Esophagus (tissue), 2 donors: ENCODE data around the gene CENPC. TPM values are rescaled to one million over a fixed set of nuclear protein-coding genes. Genes with fewer than 3 reads are reported as not detected.
"Not testable (repeated sequence)": the region's sequence is repeated elsewhere in the genome, so short reads cannot be mapped to it uniquely, and the experiment has no call there.

Experiments used
- H3K27ac ChIP-seq, 2 donors: one replicate each; pipeline ENCODE4 v1.5.1; 2013; ENCODE audit warnings: low read depth in 2 of 2, mild to moderate bottlenecking in 2 of 2, inconsistent platforms in 1 of 2, low read length in 1 of 2, moderate library complexity in 1 of 2
- H3K27me3 ChIP-seq, 2 donors: one replicate each; pipeline ENCODE4 v1.6.1; 2013; ENCODE audit warnings: low read length in 2 of 2, control low read depth in 1 of 2, mild to moderate bottlenecking in 1 of 2; ENCODE audit not compliant: insufficient read depth in 2 of 2, control insufficient read depth in 1 of 2
- H3K36me3 ChIP-seq, 2 donors: one replicate each; pipeline ENCODE4 v1.6.1; 2013; ENCODE audit warnings: low read length in 1 of 2; ENCODE audit not compliant: control insufficient read depth in 2 of 2, insufficient read depth in 2 of 2
- H3K4me1 ChIP-seq, 2 donors: one replicate each; pipeline ENCODE4 v1.6.1; 2013; ENCODE audit warnings: low read length in 1 of 2; ENCODE audit not compliant: control insufficient read depth in 2 of 2, insufficient read depth in 2 of 2
- H3K4me3 ChIP-seq, 2 donors: one replicate each; pipeline ENCODE4 v1.5.1; 2013; ENCODE audit warnings: low read length in 2 of 2, mild to moderate bottlenecking in 2 of 2, low read depth in 1 of 2, moderate library complexity in 1 of 2
- H3K9me3 ChIP-seq, 2 donors: one replicate each; pipeline ENCODE4 v1.6.1; 2013; ENCODE audit warnings: mild to moderate bottlenecking in 2 of 2, low read depth in 1 of 2, low read length in 1 of 2, moderate library complexity in 1 of 2; ENCODE audit not compliant: control insufficient read depth in 2 of 2, insufficient read depth in 1 of 2
- WGBS, 2 donors: extraction: QIAGEN DNeasy Blood & Tissue Kit; methylation state at CpG; one replicate each; pipeline ENCODE4 v1.1.7; 2013; 5-methylcytosine and 5-hydroxymethylcytosine counted together
- polyA plus RNA-seq, 2 donors: library from polyadenylated mRNA; stranded (reverse); fragments of 200-250 nt; gene quantifications; one replicate each; pipeline ENCODE4 v1.2.3, GENCODE V29; 2013
- donor health status: healthy with polysubstance abuse.
- donor health status: Bipolar disorder and iron deficiency.

Gene CENPC
- polyA plus RNA-seq, 2 donors: 4.7 to 6.2 TPM

GRCh38 chr4:67554096-67554495 lies 8.8 kb upstream of the CENPC start:
- Histone ChIP-seq H3K27me3 (no peaks in the 10 kb centered on the region), H3K4me3 (no peak overlapping the region), H3K4me1 (no peaks in the 10 kb centered on the region), H3K27ac (no peak overlapping the region), H3K9me3 (no peaks in the 10 kb centered on the region), H3K36me3 (no peaks in the 10 kb centered on the region)
- WGBS, 2 donors: 86 to 91% methylated on average over 3 of the region's 3 CpGs

- H3K27ac ChIP-seq, H3K9me3 ChIP-seq, H3K4me1 ChIP-seq, H3K36me3 ChIP-seq, H3K27me3 ChIP-seq, H3K4me3 ChIP-seq: not testable (repeated sequence)
- 77 to 80% methylated on average over 4 of the region's 4 CpGs for WGBS, 2 donors
Observed at GRCh38 chr4:67552146-67552792, 7.0 kb upstream of the CENPC start.

- H3K4me3 ChIP-seq: no peak overlapping the region
- no peaks in the 10 kb centered on the region for H3K9me3 ChIP-seq
- no peak overlapping the region for H3K27ac ChIP-seq
- no peaks in the 10 kb centered on the region for H3K4me1 ChIP-seq
- H3K27me3 ChIP-seq: no peaks in the 10 kb centered on the region
- H3K36me3 ChIP-seq: no peaks in the 10 kb centered on the region
- WGBS, 2 donors: 93 to 96% methylated on average over 3 of the region's 3 CpGs
Observed at GRCh38 chr4:67550857-67551256, 5.6 kb upstream of the CENPC start.

GRCh38 chr4:67550451-67550850 lies 5.1 kb upstream of the CENPC start:
- Histone ChIP-seq H3K9me3 (no peaks in the 10 kb centered on the region), H3K27ac (no peak overlapping the region), H3K36me3 (no peaks in the 10 kb centered on the region), H3K4me1 (no peaks in the 10 kb centered on the region), H3K27me3 (no peaks in the 10 kb centered on the region), H3K4me3 (no peak overlapping the region)

GRCh38 chr4:67549123-67549522 lies 3.8 kb upstream of the CENPC start:
- H3K4me3 ChIP-seq: no peak overlapping the region
- H3K27ac ChIP-seq: no peak overlapping the region
- H3K9me3 ChIP-seq: no peaks in the 10 kb centered on the region
- H3K27me3 ChIP-seq: no peaks in the 10 kb centered on the region
- H3K36me3 ChIP-seq: no peaks in the 10 kb centered on the region
- no peaks in the 10 kb centered on the region for H3K4me1 ChIP-seq
- 8 to 11% methylated on average over 1 of the region's 1 CpG for WGBS, 2 donors

- no peaks in the 10 kb centered on the region for H3K4me1 ChIP-seq
- H3K9me3 ChIP-seq: no peaks in the 10 kb centered on the region
- no peaks in the 10 kb centered on the region for H3K36me3 ChIP-seq
- no peak overlapping the region for H3K4me3 ChIP-seq
- no peaks in the 10 kb centered on the region for H3K27me3 ChIP-seq
- WGBS, 2 donors: 56 to 61% methylated on average over 4 of the region's 4 CpGs
- H3K27ac ChIP-seq: no peak overlapping the region
Observed at GRCh38 chr4:67546971-67547370, 1.7 kb upstream of the CENPC start.

GRCh38 chr4:67546004-67546356 lies 677 bp upstream of the CENPC start:
- Histone ChIP-seq H3K4me3 (peak overlapping the region in 1 of 2 donors; percentile 84), H3K36me3 (no peaks in the 10 kb centered on the region), H3K27me3 (no peaks in the 10 kb centered on the region), H3K9me3 (no peaks in the 10 kb centered on the region), H3K27ac (no peak overlapping the region), H3K4me1 (no peaks in the 10 kb centered on the region)
- WGBS, 2 donors: 32 to 40% methylated on average over 4 of the region's 4 CpGs

GRCh38 chr4:67542076-67542475 lies 3.2 kb downstream of the CENPC start:
- no peak overlapping the region for H3K27ac ChIP-seq
- no peaks in the 10 kb centered on the region for H3K4me1 ChIP-seq
- no peak overlapping the region for H3K4me3 ChIP-seq
- H3K9me3 ChIP-seq: no peaks in the 10 kb centered on the region
- H3K36me3 ChIP-seq: peaks cover 3 to 4% of the 10 kb centered on the region in 2 donors
- 31 to 33% methylated on average over 1 of the region's 1 CpG for WGBS, 2 donors
- H3K27me3 ChIP-seq: no peaks in the 10 kb centered on the region

- no peaks in the 10 kb centered on the region for H3K4me1 ChIP-seq
- H3K9me3 ChIP-seq: no peaks in the 10 kb centered on the region
- 94 to 99% methylated on average over 1 of the region's 1 CpG for WGBS, 2 donors
- no peak overlapping the region for H3K4me3 ChIP-seq
- H3K36me3 ChIP-seq: peaks cover 3 to 4% of the 10 kb centered on the region in 2 donors
- H3K27me3 ChIP-seq: no peaks in the 10 kb centered on the region
- H3K27ac ChIP-seq: no peak overlapping the region
Observed at GRCh38 chr4:67539830-67540229, 5.5 kb downstream of the CENPC start.

GRCh38 chr4:67535280-67535840 lies 9.9 kb downstream of the CENPC start:
- H3K9me3 ChIP-seq: no peaks in the 10 kb centered on the region
- no peaks in the 10 kb centered on the region for H3K27me3 ChIP-seq
- no peaks in the 10 kb centered on the region for H3K4me1 ChIP-seq
- WGBS, 2 donors: 73 to 79% methylated on average over 2 of the region's 2 CpGs
- peaks cover 5 to 12% of the 10 kb centered on the region in 2 donors for H3K36me3 ChIP-seq
- H3K4me3 ChIP-seq: no peak overlapping the region
- no peak overlapping the region for H3K27ac ChIP-seq
